SH-SY5Y (cell line): ENCODE results near the gene PKD1L1.

Source experiments
- GATA2 ChIP-seq: IDR thresholded peaks from 2 replicates; pipeline ENCODE4 v1.6.1; 2011; ENCODE audit warnings: mild to moderate bottlenecking, low read depth, low read length
- GATA3 ChIP-seq: IDR thresholded peaks from 2 replicates; pipeline ENCODE4 v1.6.1; 2011; ENCODE audit warnings: low read depth, mild to moderate bottlenecking, low read length, moderate library complexity

- TF ChIP-seq GATA2 (no peak), GATA3 (no peak)
Observed at GRCh38 chr7:47991741-47992311, 43.6 kb upstream of the PKD1L1 start.
